ENCODE data around the gene PSMD5.

Gene PSMD5

DNA sequence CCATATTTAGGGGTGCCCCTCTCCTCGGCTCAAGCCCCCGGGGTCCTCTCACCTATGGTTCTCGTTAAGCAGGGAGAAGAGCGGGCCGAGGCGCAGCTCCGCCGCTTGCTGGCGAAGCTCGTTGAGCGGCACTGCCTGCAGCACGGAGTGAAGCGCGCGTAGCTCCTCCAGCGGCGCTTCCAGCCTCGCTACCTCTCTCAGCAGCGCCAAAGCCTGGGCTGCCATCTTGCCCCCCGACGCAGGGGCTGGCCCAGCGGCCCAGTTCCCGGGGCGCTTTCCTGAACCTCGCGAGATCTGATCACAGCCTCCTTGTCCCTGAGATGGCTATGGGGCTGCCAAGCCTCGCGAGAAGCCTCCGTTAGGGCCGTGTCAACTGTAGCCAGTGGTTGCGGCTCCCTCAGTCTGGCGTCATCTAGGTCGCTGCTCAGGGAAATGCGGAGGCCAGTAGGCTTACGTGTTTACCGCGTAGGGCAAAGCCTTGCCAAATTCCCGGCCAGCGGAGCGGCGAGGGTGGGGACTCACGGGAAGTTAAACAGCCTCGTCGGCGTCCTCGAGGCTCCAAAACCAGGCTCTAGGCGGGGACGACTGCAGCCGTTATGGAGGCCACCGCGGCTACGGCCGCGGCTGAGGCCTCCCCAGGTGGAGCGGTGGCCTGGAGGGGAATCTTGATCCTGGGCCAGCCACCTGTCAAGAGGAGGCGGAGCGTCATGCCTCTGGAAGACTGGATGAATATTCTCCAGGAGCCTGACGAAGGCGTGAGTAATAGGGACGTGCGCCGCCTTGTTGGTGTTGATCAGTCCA is at the start of gene PSMD5:
PSMD5 (minus strand) TSS at position 238 of the 801 bp plus-strand sequence; CDS start at position 225, 13 bp downstream.
- DNase-seq: peak; percentile 99

DNA sequence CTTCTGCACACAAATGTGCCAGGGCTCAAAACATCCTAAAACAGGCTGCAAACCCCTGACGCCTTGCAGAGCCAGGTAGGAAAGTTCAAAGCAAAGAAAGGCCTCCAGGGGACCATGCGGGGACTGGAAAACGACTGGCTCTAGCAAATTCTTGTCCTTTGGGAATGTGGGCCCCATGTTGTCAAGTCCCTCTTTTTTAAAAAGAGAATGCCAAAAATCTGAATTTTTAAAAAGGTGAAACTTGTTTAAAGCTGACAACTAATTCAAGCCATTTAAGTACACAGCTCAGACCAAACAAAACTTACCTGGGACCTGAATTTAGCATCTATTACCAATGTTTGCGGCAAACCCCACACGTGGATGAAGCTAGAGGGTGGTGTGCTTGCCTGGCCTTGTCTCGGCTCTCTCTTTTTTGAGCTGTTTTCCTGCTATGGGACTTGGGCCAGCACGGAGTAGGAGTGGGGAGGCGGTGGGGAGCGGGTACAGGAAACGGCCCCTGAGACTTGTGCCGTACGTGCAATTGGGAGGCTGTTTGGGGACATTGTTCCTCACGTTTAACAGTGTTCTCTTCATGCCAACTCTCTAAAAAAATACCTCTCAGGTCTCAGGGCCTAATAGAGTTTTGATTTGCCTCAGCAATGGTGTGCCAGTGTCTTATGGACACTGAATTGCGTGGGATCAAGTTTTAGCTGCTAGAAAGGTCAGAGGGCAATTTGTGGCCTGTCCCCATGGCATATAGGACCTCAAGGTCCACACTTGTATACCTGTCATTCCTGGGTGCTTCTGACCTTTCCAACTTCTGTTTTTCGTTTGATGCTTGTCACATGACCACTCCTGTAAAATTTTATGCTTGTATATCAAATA is 49.4 kb upstream of the PSMD5 start:
- DNase-seq: peak; percentile 41

DNA sequence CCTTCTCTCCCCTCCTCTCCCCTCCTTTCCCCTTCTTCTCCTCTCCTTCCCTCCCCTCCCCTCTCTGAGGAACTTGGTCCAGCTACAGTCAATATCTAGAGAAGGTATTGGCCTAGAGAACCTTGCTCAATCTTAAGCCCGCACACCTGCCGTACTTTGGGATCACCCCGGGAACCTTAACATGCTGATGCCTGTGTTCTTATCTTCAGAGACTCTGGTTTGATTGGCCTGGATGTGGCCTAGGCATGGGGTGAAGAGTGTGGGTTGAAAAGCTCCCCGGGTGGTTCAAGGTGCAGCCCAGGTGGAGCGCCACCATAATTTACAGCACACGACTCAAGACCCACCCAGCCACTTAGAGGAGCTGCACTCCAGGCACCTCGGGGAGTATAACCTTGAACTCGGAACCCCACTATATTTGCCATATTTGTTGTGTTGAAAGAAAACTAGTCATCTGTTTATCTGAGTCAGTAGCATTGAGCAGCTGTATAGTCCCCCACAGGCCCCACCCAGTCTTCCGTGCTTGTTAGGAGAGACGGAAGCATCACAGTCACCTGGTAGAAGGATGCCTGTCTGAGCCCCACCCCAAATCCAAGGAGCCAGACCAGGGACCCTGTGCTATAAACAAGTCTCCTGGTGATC is 48.6 kb upstream of the PSMD5 start:
- peak; percentile 63 for DNase-seq

DNA sequence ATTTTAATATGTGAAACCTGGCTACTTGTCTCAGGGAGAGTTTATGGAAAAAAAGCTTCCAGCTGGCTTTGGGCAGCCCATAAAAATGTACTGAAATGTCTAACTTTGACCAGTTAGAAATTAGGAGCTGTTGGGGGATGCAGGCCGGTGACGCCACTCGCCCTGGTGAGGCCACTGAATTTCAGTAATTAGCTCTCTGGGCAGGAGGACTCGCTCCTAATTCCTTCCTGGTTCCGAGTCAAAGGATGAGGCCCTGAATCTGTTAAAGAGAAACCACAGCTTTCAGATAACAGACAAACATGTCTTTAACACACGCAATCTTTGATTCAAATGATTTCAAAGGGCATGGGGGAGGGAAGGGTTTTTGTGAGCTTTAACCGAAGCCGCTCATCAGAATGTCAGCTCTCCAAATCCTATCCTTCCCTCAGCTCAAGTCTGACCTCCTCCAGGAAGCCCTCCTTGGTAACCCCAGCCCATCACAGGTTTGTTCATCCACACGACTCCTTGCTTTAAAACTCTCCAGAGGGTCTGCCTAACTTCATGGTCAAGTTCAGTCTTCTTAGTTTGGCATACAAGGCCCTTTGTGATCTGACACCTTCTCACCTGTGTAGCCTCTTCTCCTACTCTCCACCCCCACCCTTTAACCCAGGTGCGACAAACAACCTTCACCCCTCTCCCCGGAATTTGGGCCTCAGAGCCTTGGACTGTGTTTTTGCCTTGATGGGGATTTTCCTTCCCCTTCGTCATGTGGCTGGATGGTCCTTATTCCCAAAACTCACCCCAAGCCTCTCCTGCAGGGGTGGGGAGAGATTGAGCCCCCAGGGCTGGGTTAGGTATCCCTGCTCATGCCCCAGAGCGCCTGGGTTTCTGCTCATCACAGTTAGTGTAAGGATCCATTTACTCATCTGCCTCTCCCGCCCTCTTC is 47.9 kb upstream of the PSMD5 start:
- DNase-seq: peak; percentile 70

DNA sequence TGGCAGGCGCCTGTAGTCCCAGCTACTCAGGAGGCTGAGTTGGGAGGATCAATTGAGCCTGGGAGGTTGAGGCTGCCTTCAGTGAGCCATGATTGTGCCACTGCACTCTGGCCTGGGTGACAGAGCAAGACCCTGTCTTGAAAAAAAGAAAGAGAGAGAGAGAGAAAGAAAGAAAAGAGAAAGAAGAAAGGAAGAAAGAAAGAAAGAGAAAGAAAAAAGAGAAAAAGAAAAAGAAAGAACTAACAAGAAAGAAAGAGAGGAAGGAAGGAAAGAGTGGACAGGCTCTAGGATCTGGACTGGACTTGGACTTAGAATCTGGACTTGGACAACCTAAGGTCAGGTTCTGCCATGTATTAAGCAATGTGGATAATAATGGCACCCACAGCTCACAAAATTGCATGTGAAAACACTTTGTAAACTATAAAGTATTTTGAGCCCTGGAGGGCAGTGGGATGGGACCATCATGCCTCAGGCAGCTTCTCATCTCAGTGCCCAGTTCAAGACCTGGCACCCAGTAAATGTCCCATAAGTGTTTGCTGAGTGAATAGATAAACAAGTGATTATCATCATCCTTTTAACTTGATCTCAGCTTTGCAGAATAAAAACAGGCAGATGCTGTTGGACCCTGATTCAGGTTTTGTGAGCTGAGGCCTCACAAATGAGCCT is 47.0 kb upstream of the PSMD5 start:
- peak; percentile 15 for DNase-seq

DNA sequence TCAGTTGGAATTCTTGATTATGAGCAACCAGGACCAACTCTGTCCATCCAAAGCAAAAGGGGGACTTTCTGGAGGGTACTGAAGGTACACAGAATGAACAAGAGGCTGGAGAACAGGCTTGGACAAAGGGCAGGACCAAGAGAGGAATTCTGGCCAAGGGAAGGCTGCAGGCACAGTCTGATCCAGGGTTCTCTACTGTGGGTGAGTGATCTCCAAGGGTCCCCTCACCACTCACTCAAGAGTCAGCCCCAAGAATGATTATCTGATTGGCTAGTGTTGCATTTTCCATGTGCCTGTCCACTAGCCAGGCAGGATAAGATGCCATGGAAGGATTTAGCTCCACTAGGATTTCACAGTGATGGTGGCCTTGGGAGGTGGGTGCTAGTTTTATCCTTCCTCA is 45.9 kb upstream of the PSMD5 start:
- no peak for DNase-seq

DNA sequence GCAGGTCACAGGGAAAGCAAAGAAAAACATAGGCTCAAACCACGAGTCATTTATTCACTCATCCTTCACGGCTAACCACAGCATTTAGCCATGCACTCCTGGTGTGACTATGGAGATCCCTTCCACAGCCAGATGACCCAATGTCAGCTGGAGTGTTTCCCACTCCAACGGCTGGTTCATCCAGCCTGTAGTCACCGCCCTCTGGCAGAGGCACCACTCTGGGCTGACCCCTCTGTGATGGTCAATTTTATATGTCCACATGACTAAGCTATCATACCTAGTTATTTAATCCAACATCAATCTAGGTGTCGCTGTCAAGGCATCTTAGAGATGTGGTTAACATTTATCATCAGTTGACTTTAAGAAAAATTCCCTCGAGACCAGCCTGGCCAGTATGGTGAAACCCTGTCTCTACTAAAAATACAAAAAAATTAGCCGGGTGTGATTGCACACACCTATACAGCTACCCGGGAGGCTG is 43.8 kb upstream of the PSMD5 start:
- no peak for DNase-seq

DNA sequence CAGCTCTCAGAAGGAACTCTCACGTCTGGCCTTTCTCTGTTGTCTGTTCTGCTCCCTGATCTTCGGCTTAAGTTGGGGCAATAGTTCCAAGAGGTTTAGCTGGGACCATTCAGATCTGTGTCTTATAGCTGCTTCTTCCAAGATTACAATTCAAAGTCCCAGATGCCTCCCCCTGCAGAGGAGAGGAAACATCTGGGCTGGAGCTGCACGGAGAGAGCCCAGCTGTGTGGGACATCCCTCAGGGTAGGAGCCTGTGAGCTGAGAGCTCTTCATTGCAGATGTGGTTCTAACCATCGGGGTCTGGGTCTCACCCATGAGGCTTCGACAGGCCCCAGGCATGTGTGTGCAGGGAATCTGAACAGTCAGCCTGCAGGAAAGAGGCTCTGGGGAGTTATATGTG is 43.2 kb upstream of the PSMD5 start:
- no peak for DNase-seq

DNA sequence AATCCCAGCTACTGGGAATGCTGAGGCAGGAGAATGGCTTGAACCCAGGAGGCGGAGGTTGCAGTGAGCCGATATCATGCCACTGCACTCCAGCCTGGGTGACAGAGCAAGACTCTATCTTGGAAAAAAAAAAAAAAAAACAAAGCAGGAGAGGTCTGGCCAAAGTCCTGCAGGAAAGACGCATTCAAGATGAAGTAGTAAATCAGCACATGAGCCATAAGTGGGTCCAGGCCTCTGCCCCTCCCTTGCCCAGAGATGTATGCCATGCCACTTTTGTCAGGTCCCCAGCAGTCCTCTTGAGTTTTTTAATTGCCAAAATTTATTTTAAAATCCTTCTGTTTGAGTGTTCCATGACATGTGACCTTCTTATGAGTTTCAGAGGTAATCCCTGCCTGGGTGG is 42.7 kb upstream of the PSMD5 start:
- no peak for DNase-seq

DNA sequence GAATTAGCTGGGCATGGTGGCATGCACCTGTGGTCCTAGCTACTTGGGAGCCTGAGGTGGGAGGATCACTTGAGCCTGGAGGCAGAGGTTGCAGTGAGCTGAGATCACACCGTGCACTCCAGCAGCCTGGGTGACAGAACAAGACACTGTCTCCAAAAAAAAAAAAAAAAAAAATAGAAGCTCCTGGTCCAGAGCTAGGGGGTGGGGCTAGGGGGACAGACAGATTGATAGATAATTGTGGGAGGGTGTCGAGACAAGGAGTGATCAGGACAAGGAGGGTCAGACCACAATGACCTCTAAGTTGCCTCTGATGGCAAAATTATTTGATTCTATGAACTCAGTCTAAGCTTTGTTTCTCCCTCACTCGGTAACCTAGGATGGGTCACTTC is 40.9 kb upstream of the PSMD5 start:
- no peak for DNase-seq

DNA sequence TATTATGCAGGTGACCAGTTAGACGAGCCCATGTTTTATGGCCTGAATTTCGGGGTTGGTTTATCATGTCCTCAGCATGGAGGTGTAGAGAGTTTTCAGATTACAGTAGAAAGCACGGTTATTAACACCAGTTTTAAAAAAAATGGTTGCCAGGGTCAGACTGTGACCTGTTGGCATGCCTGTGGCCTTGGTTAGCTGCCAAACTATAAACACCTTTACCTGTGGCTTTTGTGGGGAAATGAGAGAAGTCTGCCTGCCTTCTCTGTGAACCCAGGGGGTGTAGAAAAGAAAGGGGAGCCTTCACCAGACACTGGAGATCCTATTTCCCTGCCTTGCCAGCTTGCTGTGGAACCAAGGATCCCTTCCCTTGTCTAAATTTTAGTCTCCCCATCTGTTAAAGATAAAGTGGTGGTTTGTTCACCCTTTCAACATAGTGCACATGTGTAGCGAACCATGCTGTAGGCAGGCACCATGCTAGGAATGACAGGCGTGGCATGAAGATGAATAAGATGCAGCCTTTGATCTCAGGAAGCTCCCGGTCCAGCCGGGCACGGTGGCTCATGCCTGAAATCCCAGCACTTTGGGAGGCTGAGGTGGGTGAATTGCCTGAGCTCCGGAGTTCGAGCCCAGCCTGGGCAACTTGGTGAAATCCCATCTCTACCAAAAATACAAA is 40.3 kb upstream of the PSMD5 start:
- DNase-seq: peak; percentile 48

DNA sequence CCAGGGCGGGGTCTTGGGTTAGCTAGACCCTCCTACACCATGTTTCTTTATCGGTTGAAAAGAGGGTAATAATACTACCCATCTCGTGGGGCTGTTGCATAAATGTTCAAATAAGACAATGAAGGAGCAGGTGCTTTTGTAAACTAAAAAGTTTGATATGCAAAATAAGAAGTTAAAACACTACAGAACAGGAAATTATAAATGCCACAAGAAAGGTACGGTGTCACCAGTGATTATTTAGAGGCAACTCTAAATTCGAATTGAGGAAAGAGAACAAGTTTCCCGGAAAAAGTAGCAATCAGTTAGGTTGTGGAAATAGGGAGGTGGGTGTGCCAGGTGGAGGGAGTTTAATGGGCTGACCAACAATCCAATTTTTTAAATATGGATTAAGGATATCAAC is 36.7 kb upstream of the PSMD5 start:
- DNase-seq: peak; percentile 39

DNA sequence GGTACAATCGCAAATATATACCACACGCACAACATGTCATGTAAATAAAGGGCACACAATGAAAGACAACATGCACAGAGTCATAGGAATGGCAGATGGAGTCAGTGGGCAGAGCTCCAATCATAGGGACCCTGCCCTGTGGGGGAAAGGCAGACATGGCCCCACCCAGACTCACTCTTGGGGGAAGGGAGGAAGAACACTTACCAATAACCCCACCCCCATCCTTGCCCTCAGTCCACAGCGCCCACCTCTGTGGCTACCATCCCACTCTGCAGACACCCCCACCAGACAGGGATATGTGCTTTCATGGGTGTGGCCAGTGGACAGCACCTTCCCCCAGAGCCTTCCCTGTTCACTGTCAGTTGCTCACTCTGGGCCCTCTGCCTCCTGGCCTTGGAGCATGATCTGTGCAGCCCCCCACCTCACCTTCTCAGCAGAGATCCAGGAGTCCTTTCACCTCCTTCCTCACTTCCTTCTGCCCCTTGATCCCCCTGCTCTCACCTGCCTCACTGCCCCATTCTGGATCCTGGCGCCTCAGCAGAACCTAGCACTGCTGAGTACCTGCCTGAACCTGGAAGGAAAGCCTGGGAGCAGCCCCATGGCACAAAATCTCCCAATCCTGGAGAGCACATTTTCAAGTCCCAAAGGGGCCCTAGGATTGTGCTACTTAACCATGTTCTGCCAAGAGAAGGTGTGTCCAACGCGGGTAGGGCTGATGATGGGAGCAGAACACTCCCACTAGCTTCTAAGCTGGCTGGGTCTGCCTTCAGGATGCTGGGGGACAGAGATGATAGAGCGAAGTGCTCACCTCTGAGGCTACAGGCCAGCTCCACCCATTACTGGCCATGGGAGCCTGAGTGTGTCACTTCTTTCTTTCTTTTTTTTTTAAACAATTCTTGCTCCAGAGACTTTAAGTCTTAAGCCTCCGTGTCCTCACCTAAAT is 35.7 kb upstream of the PSMD5 start:
- DNase-seq: no peak

DNA sequence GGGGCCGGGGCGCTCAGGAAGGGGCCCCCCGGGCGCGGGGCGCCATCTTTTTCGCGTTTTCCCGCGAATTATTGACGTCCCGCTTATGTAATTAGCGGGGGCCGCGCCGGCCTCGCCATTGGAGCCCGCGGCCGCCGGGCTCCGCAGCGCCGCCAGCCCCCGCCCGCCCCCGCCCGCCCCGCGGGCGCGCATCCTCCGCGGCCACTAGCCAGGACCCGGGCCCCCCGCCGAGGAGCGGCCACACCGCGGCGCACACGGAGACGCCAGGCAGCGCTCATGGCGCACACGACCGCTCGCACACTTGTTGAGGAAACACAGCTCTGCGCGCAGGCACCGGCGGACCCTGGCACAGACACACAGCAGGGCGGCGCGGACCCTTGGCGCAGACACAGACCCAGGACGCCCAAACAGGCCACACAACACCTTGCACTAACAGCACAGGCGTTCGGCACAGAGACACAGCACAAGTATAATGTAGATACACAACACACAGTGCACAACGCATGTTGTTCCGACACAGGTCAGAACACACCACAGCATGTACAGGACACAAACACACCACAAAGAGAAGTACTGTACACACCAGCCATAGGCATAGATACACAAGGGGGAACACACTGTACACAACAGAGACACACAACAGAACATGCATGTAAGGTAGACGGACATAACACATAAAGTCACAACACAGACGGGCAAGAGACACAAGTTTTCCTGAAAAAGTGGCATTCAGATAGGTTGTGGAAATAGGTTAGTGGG is 34.7 kb upstream of the PSMD5 start:
- peak; percentile 71 for DNase-seq

DNA sequence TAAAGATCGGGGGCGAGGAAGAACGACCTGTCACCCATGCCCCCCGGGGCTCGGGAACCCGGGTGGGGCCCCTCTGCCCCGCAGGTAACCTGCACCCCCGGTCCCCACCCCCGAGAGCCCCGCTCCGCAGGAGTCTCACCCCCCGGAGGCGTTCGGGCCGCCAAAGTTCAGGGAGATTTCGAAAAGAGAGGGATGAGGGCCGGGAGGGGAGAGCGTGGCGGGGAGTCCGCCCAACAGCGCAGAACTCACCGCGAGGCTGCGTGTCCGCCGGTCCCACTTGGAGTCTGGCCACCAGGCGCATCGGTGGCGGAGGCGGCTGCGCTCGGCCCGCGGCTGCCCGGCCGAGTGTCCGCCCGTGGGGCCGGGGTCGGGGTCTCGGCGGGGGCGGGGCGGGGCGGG is 34.1 kb upstream of the PSMD5 start, which contains the start of gene PHF19:
PHF19 (minus strand) TSS at position 347 of the 399 bp plus-strand sequence. CDS start 2,447 bp downstream, outside the sequence.
- no peak for DNase-seq

DNA sequence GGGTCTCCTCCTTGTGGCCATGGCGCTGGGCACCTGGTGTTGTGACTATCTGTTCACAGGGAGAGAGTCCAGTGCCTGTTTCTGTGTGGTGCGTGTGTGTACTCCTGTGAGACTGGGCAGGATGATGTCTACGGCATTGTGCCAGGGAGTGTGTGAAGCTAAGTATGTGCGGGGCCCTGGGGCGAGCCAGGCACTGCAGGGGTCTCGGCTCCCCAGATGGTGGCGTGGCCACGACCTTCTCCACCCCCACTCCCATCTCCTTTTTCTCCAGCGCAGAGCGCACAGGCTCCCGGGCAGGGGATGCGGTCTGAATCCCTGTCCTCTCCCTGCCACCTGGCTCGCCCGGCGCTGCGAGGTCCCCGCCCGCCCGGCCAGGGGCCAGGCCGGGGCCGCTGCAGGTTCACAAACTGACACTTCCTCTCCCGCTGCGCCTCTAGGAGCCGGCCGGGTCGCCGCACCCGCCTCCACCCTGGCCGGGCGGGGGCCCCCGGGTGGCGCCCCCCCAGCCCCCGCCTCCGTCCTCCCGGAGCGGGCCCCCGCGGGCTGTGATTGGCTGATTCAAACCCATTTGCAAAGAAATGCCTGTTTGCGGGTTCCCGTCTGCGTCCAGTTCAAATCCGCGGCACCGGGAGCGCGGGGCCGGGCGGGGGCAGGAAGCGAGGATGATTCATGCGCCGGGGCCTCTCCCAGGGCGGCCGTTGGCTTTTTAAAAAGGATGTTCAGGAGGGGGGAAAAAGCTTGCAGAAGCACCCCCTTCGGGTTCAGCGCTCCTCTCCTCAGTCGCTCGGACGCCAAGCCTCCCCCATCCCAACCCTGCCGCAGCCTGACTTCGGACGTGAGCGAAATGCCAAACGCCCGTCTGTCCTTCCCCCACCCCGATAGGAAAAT is 33.5 kb upstream of the PSMD5 start:
- DNase-seq: peak; percentile 88

DNA sequence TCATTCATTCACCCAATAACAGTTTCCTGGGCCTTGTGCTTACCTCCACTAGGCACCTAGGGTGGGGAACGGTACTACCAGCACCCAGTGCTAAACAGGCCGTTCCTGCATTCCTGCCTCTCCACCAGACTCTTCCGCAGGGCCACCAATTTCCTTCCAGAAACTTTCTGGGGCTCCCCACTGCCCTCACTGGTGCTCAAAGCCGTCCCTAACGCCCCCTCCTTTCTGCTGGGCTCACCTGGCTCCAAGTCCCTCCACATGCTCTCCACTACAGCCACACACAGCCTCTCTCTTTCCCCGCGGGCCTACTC is 32.9 kb upstream of the PSMD5 start:
- DNase-seq: no peak

DNA sequence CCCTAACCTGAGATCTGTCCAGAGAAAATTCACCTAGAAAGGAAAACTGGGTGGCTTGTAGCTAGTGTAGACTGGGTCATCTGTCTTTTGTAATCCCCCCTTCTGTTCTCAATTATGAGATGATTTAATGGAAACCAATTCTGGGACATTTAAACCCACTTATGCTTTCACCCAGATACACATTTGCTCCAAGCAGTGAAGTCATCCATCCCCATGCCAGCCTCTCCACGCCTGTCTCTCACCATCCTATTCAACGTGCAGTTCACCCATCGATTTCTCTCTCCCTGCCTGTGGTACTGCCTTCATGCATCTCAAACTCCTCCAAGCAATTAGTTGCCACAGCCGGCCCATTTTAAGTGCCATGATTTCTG is 32.5 kb upstream of the PSMD5 start:
- DNase-seq: no peak

Data from CD4-positive, alpha-beta T cell treated with Interleukin-10 for 1 hour (primary cell).